DOHH2 (cell line): ENCODE measurements around the gene PLTP.

Experiments used
- CTCF ChIP-seq: fragments of 200-600 bp; sonication (generic); IDR thresholded peaks from one replicate; pipeline ENCODE4 v1.5.1; 2014; ENCODE audit warnings: antibody characterized with exemption, mild to moderate bottlenecking, low read depth, low read length; ENCODE audit not compliant: poor library complexity, severe bottlenecking
- EZH2phosphoT487 ChIP-seq: fragments of 200-600 bp; sonication (generic); IDR thresholded peaks from 2 replicates; pipeline ENCODE4 v1.6.1; 2017; ENCODE audit warnings: borderline replicate concordance, mild to moderate bottlenecking, antibody characterized with exemption, low read length, moderate library complexity, mixed read lengths

DNA sequence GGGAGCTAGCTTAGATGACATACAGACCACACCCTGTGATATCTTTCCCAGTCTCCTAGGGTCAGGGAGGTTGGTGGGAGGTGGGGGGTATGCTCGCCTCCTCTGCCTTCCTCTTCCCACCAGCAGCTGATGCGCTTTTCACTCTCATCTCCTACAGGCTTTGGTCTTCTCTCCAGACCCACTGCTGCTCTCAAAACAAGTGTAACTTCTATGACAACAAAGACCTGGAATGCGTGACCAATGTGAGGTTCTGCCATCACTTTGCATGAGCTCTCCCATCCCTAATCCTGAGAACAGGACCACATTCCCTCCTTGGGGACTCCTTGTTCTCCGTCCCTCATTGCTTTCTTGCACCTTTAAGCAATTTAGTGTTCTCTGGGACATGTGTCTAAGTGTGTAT lies 18.1 kb downstream of the PLTP start:
- TF ChIP-seq EZH2phosphoT487 (no peak), CTCF (no peak)
